ENCODE measurements around the gene FGG.
"Not testable (repeated sequence)": the region's sequence is repeated elsewhere in the genome, so short reads cannot be mapped to it uniquely, and the experiment has no call there.

FGG gene

GRCh38 chr4:154610582-154610981 lies 1.9 kb downstream of the FGG start:
- DNase-seq = no peak

DNA sequence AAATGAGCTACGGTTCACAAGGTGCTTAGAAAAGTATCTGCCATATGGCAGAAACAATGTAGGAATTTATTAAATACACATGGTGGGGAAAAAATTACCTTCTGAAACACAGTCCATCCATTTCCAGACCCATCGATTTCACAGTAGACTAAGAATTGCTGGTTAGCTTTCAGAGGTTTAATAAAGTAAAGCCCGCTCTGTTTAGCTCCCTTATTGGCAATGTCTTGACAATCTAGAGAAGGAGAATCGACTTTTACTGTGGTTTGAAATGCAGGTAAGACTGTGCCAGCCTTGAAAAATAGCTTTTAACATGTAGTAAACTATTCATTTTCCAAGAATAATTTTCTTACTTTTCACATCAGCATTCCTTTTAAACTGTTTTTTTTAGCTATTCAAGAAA lies 2.9 kb downstream of the FGG start:
- no peak for DNase-seq

GRCh38 chr4:154608361-154609252 lies 3.8 kb downstream of the FGG start:
- no peak for DNase-seq

DNA sequence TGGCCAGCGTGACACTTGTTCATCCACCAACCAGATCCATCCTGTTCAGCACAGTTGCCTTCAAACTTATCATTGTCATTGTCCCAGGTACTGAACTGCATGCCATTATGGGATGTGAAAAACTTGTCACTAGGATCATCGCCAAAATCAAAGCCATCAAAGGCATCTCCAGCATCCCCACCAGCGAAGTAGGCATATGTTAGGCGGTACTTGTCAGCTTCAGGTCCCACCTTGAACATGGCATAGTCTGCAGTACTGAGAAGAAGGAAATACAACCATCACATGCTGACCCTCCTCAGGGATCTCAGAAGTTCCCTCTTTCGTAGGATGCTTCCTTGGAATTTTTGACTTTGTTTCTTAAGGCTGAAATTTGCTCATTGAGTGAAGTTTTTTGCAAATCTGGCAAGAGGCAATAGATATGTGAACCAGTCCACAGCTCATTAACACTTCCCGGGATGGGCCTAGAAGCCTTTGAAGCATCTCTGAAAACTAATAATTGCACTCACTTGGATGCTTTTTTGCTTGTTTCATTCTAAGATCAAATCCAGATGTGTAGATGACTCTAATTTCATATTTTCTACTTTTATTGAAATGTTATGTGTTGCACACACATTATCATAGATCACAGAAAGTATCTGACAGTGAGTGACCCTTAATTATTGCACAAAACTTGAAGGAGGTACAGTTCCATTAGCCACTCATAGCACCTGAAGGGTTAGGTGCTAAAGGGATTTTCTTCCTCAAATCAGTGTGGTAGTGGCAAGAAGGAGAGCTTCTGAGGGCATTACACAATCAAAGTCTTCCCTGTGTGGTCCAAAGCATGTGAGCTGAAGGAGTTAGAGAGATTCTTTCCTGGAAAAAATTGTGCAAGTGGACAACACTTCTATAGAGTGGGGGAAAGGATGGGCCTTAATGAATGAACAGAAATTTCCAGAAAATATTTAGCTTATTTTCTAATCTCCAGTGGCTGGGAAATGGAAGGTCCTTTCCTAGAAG lies 5.4 kb downstream of the FGG start:
- DNase-seq = no peak

DNA sequence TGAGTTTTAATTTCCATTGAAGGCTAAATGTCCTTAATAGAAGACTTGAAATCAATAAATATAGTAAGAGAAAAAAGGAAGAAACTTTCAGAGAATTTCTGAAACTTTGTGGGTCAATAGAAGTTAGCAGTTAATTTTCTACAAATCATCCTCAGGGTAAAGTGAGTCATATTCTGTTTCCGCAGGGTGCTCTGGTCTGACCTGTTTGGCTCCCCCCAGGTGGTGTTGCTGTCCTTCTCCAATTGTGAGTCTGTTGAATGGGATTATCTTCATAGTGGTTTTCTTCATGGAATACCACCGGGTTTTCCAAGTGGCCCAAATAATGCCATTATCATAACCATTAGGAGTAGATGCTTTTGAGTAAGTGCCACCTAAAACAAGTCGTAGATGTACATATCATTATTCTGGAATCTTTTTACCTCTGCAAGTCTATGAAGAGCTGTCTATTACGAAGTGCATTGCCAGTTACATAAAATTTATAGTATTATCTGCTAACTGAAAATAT lies 7.7 kb downstream of the FGG start:
- no peak for DNase-seq

DNA sequence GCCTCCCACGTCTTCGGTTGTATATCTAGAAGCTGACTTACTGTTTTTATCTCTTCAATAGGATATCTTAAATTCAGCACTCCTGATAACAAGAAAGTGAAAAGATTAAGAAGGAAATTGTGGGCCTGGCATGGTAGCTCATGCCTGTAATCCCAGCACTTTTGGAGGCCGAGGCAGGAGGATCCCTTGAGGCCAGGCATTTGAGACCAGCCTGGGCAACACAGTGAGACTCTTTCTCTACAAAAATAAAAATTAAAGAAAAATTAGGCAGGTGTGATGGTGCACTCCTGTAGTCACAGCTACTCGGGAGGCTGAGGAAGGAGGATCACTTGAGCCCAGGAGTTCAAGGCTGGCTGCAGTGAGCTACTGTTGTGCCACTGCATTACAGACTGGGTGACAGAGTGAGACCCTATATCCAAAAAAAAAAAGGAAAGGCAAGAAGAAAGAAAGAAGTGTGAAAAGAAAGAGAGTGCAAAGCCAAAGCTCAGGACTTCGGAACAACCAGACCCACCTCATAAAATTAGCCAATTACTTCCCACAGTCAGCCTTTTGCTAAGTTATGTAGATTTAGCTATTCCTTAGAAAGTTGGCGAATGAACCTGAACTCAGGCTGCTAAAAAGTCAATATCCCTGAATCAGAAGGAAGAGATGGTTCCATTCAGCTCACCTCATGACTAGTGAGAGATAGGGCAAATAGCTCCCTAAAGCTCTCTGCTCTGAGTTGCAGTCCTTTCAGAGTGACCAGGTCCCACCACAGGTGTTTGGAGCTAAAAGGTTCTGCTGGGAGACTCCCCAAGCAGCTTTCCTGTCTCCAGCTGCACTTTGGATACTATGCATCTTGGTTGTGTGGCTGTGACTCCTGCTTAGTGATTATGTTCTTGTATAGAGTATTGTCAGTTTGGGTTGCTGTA lies 9.2 kb downstream of the FGG start:
- no peak for DNase-seq

DNA sequence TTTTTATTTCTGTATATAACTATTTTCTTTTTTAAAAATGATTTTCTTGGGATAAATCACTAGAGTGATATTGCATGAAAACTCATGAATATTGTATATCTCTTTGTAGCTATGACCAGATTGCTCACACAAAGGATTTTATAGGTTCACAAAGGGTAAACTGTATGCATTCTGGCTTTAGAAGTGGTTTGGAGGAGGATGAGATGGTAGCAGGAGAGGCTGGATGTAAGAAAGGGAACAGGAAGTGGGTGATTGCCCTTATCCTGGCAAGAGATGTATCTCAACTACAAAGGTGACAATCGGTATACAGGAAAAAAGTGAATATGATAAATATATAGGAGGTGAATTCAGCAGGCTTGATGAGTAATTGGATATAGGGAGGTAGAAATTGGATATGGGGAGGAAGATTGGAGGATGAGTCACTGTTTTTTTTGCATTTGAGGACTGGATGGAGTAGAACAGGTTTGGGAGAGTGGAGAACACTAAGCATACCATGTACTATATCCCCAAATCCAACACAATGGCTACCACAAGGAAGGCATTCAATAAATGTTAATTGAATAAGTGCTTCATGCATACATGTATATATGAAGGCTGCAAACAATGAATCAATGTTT lies 9.9 kb downstream of the FGG start:
- no peak for DNase-seq

DNA sequence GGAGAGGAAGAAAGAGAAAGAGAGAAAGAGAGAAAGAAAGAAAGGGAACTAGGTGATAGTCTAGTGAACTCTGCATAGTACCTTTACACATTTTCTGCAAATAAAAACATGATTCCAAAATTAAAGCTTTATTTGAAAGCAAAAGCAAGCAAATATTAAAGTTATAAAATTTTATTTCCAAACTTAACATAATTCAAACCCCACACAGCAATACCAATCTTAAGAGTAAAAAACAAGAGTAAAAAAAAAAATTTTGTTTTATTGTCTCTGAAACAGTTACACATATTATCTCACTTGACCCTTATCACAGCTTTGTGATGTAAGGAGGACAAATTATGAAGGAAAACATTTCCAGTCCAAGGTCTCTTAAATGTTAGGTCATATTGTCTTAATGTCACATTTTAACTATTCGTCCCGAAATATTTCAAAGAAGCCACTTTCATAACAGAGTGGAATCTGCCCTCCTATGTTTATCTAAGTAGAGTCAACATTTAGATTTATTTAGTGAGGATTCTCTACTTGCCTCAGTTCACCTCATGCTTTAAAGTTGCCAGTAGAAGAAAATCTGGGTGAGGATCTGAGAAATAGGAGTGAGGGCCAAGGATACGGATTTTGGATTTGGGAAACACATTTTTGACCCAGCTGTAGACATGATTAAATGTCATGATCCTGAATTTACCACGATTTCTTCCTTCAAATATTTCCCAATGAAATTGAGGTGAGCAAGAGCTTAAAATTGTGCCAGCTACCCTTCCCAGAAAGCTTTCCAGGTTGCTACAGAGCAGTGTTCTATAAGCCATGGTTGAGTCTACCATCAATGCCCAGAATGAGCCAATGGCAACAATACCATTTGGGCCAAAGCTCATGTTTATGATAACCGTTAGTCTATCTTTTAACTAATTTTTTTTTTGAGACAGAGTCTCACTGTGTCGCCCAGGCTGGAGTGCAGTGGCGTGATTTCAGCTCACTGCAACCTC lies 14.4 kb downstream of the FGG start:
- DNase-seq = no peak

GRCh38 chr4:154597281-154597680 lies 15.2 kb downstream of the FGG start:
- DNase-seq = not testable (repeated sequence)

DNA sequence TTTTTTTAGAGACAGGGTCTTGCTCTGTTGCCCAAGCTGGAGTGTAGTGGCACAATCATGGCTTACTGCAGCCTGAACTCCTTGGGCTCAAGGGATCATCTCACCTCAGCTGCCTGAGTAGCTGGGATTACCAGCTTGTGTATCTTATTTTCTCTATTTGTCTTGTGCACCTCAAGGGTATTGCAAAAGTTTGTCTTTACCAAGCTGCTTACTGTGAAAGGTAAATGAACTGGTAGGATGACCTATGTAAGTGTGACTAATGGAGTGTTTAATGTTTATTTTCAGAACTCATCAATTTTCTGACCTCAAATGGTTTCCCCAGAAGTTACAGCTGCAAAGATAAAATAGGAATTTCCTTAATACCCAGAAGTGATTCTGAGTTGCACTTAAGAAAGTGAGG lies 16.6 kb downstream of the FGG start:
- no peak for DNase-seq

DNA sequence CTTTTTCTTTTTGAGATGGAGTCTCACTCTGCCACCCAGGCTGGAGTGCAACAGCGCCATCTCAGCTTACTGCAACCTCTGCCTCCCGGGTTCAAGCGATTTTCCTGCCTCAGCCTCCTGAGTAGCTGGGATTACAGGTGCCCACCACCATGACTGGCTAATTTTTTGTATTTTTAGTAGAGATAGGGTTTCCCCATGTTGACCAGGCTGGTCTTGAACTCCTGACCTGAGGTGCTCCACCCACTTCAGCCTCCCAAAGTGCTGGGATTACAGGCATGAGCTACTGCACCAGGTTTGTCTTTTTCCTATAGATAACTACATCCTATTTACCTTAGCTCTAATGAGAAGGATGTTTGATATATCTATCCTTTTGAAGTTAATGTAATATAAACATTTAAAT lies 18.1 kb downstream of the FGG start:
- DNase-seq = not testable (repeated sequence)

- DNase-seq = no peak
Measured at GRCh38 chr4:154593868-154594267, 18.6 kb downstream of the FGG start.

DNA sequence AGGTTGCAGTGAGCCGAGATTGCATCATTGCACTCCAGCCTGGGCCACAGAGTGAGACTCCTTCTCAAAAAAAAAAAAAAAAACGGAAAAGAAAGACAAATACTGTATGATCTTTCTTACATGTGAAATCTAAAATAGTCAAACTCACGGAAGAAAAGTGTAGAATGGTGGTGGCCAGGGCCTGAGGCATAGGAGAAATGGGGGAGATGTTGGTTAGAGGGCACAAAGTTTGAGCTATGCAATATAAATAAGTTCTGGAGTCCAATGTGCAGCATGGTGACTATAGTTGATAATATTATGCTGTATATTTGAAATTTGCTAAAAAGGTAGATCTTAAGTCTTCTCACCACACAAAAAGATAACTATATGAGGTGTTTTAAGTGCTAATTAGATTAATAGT lies 20.6 kb downstream of the FGG start:
- no peak for DNase-seq

DNA sequence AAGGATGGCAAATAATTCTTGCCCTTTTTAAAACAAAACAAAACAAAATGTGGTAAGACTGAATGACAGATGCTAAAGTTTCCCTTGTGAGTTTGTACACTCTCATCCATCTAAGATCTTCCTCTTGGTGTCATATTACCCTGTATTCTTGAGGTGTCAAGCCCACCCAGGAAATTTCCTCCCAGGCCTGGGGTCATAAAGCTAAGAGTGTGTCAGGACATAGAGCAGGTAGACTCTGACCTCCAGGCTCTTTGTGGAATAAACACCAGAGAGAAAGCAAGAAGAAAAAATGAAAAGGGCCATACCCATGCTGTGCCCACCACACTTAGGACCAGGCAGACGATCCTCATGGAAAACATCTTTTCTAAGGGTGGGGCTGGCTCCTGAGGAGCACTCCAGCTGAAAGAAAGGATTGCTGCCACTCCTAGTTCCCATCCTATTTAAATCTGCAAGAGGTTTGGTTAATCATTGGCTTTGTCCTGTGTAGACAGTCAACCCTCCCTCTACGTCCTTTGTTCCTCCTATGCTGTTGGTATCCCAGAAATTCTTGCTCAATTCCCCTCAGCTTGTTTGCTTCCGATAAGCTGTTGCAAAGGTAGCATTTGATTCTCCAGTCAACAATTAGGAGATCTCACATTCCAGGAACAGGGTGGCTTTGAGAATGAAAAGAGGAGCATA lies 22.0 kb downstream of the FGG start, which contains the start of gene FGA:
Gene FGA, minus strand, starts transcription at position 414 of the 678 bp plus-strand sequence. Its CDS starts 55 bp downstream, at position 359.
- no peak for DNase-seq

DNA sequence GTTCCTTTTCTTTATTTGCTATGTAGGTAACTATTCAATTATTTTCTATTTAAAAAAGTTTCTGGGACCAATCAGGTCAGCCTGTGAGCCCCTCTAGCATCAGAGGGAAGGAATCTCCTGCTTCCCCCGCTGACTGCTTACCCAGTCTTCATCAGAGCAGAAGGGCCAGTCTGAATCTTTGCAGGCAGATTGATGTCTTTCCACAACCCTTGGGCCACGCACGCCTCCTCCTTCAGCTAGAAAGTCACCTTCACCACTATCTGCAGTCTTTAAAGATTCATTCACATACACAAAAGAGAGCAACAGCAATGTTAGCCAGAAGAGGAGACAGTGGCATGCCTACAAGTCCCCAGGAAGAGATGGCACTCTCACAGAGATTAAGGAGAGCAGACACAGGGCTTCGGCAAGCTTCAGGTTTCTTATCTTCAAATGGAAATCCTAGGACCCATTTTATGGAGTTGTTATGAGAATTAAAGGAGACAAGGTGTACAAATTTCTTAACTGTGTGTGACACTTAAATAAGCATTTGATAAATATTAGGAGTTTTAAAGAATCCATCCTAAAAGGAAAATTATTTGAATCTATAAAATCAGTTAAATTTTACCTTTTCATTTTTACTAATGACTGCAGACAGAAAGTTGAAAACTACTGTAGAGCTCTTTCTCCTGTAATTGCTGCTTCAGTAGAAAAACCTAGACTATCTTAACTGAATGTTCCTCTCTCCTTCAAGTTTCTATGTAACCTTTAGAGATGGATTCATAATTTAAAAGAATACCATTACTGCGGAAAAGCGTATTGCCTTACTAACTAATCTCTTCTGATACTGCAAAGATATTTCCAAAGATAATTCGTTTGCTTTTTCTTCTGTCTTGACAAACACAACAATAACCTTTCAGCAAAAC lies 22.9 kb downstream of the FGG start:
- no peak for DNase-seq

DNA sequence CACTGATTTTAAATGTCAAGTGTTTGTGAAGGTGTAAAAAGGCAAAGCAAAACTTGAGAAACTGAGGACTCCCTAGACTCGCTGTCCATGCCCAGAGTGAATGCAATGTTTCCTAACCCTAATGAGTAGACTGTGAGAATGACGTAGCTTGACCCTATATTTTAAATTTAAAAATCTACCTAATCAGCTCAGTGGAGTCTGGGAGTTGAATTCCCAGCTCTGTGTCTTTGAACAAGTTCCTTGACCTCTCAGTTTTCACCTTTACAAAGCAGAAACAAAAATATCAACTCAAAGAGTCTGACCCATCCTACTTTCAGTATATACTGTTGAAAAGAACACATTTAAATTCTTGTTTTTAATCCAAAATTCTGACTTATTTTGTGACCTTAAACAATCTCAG lies 24.3 kb downstream of the FGG start:
- no peak for DNase-seq

- no peak for DNase-seq
Measured at GRCh38 chr4:154586296-154587033, 26.0 kb downstream of the FGG start.
